Measurements from ENCODE around the gene SRD5A3. TPM values are rescaled to one million over a fixed set of nuclear protein-coding genes. Genes with fewer than 3 reads are reported as not detected.

Gene SRD5A3
- total and polyA plus RNA-seq, 9 of the 15 experiments (the other 6 are each of a cell fraction or from before 2014, with no cell fraction given): 2.5 to 37.0 (median 13.3) TPM

GRCh38 chr4:55386840-55387239, 40.8 kb downstream of the SRD5A3 start (continued):
- TF ChIP-seq FOXK1 (CRISPR knock-in tag; IDR thresholded peaks at IDR 0.05; ENCODE audit: borderline replicate concordance) (0 out of 2 replicates have a peak, but pooled peaks have one; percentile 37), HNRNPK (IDR thresholded peaks at IDR 0.05; ENCODE audit: low read depth, low read length, poor library complexity, severe bottlenecking) (no peak), E2F8 (IDR thresholded peaks at IDR 0.05; ENCODE audit: low read depth, partially characterized antibody) (no peak), DEAF1 (CRISPR knock-in tag; IDR thresholded peaks at IDR 0.05) (no peak), TEAD2 (tag; IDR thresholded peaks at IDR 0.05) (peak; percentile 59; the same call in 1 of the 2 replicates), TCFL5 (CRISPR knock-in tag; conservative IDR thresholded peaks at IDR 0.05) (no peak), MBD2 (IDR thresholded peaks at IDR 0.05; ENCODE audit: borderline replicate concordance, low read depth) (peak; percentile 82), PTBP1 (IDR thresholded peaks at IDR 0.05; ENCODE audit: low read depth, low read length) (no peak), ZNF511 (CRISPR knock-in tag; IDR thresholded peaks at IDR 0.05) (no peak), POU5F1 (IDR thresholded peaks at IDR 0.05; ENCODE audit: borderline replicate concordance, low read depth, low read length, partially characterized antibody) (no peak), ADNP (tag; IDR thresholded peaks at IDR 0.05) (no peak), OTX1 (CRISPR knock-in tag; IDR thresholded peaks at IDR 0.05) (peak; percentile 75; the same call in 1 of the 2 replicates), ZNF695 (CRISPR knock-in tag; IDR thresholded peaks at IDR 0.05) (no peak), ZMIZ1 (IDR thresholded peaks at IDR 0.05; ENCODE audit: low read depth in 2 of 2, low read length in 2 of 2) (peak in 1 of 2 experiments; percentile 90; a peak in 2 of 4 replicates), KDM1A (IDR thresholded peaks at IDR 0.05) (peak; percentile 85 to 92), TCF3 (CRISPR knock-in tag; IDR thresholded peaks at IDR 0.05) (peak; percentile 97), NCOA4 (IDR thresholded peaks at IDR 0.05; ENCODE audit: partially characterized antibody) (no peak), ELF4 (CRISPR knock-in tag; IDR thresholded peaks at IDR 0.05) (peak; percentile 69; the same call in 1 of the 2 replicates), ZNF766 (CRISPR knock-in tag; conservative IDR thresholded peaks at IDR 0.05) (peak; percentile 97), GATAD2A (IDR thresholded peaks at IDR 0.05) (0 out of 2 replicates have a peak, but pooled peaks have one; percentile 4), CREM (IDR thresholded peaks at IDR 0.05; ENCODE audit: low read depth) (peak; percentile 66), U2AF1 (optimal IDR thresholded peaks at IDR 0.05; ENCODE audit: low read depth, low read length) (no peak)
